HepG2 (cell line): ENCODE results near the gene MAPK14. TPM values are rescaled to one million over a fixed set of nuclear protein-coding genes. Genes with fewer than 3 reads are reported as not detected.

Source experiments
- AGO2 ChIP-seq: fragments of 200-400 bp; formaldehyde crosslinking; optimal IDR thresholded peaks from 2 replicates; pipeline ENCODE3; 2017; ENCODE audit warnings: mild to moderate bottlenecking, low read depth, low read length, moderate library complexity
- HCFC1 ChIP-seq: fragments of 150-350 bp; IDR thresholded peaks from 2 replicates; pipeline ENCODE4 v1.6.1; 2014; ENCODE audit warnings: low read depth, low read length
- NCOR1 ChIP-seq: fragments of 200-600 bp; sonication (generic); IDR thresholded peaks from 2 replicates; pipeline ENCODE4 v1.7.0; 2017; ENCODE audit warnings: antibody characterized with exemption, low read length, borderline replicate concordance
- NFE2L2 ChIP-seq: fragments of 150-350 bp; IDR thresholded peaks from 2 replicates; pipeline ENCODE4 v1.6.1; 2014; ENCODE audit warnings: low read length
- TBX3 ChIP-seq: fragments of 450-650 bp; IDR thresholded peaks from 2 replicates; pipeline ENCODE4 v1.6.1; 2017; ENCODE audit warnings: antibody characterized with exemption, mild to moderate bottlenecking, inconsistent platforms, borderline replicate concordance
- ZFX ChIP-seq: sonication (generic); formaldehyde crosslinking; IDR thresholded peaks from 2 replicates; pipeline ENCODE4 v1.4.0; 2020; ENCODE audit warnings: mild to moderate bottlenecking, low read depth, missing genetic modification reagents, moderate library complexity
- ZNF674 ChIP-seq: sonication (generic); formaldehyde crosslinking; IDR thresholded peaks from 2 replicates; pipeline ENCODE4 v1.5.0; 2020; ENCODE audit warnings: low read depth, mild to moderate bottlenecking, missing genetic modification reagents
- ZSCAN12 ChIP-seq: sonication (generic); formaldehyde crosslinking; IDR thresholded peaks from 2 replicates; pipeline ENCODE4 v1.9.0; 2021; ENCODE audit warnings: mild to moderate bottlenecking, missing genetic modification reagents
- polyA plus RNA-seq, 8 experiments: library from polyadenylated mRNA; depleted of rRNA in 3 of 8; stranded (reverse) in 7 of 8; unstranded in 1 of 8; fragments of >200 nt; fragmentation: Illumina TruSeq in 4 of 8; extraction: Trizol in 4 of 8; gene quantifications; 2 replicates each; pipeline versions ENCODE4 v1.2.1 to v1.2.3, GENCODE V29; 2011 to 2016; ENCODE audit warnings: low read depth in 4 of 8, missing spikeins in 1 of 8, mixed read lengths in 1 of 8; ENCODE audit not compliant: insufficient read depth in 1 of 8
- total RNA-seq, 5 experiments: library from RNA; depleted of rRNA; stranded (reverse); fragments of >200 nt; fragmentation: Illumina TruSeq; extraction: Trizol; gene quantifications; 2 replicates each; pipeline ENCODE4 v1.2.3, GENCODE V29; 2016; ENCODE audit warnings: low read depth in 1 of 5
- TF ChIP-seq, protein P1 (sequence below): fragments of 450-650 bp; IDR thresholded peaks from 2 replicates; pipeline ENCODE4 v1.6.1; 2017; ENCODE audit warnings: mild to moderate bottlenecking
- TF ChIP-seq, protein P2 (sequence below): sonication (generic); formaldehyde crosslinking; IDR thresholded peaks from 2 replicates; pipeline ENCODE4 v1.5.1; 2020; ENCODE audit warnings: missing genetic modification reagents, mild to moderate bottlenecking, borderline replicate concordance
- TF ChIP-seq, protein P3 (sequence below): sonication (generic); formaldehyde crosslinking; IDR thresholded peaks from 2 replicates; pipeline ENCODE4 v1.5.0; 2020; ENCODE audit warnings: mild to moderate bottlenecking, missing genetic modification reagents, borderline replicate concordance
- TF ChIP-seq, protein P4 (sequence below): sonication (generic); formaldehyde crosslinking; IDR thresholded peaks from 2 replicates; pipeline ENCODE4 v1.9.0; 2021; ENCODE audit warnings: missing genetic modification reagents, mild to moderate bottlenecking, borderline replicate concordance
- TF ChIP-seq, protein P5 (sequence below): IDR thresholded peaks from 2 replicates; pipeline ENCODE4 v1.6.1; 2016; ENCODE audit warnings: low read depth, borderline replicate concordance

Gene MAPK14
- total and polyA plus RNA-seq, 2 of the 13 experiments (the other 11 are each of a cell fraction or from before 2014, with no cell fraction given) = 66.3 to 67.3 TPM

DNA sequence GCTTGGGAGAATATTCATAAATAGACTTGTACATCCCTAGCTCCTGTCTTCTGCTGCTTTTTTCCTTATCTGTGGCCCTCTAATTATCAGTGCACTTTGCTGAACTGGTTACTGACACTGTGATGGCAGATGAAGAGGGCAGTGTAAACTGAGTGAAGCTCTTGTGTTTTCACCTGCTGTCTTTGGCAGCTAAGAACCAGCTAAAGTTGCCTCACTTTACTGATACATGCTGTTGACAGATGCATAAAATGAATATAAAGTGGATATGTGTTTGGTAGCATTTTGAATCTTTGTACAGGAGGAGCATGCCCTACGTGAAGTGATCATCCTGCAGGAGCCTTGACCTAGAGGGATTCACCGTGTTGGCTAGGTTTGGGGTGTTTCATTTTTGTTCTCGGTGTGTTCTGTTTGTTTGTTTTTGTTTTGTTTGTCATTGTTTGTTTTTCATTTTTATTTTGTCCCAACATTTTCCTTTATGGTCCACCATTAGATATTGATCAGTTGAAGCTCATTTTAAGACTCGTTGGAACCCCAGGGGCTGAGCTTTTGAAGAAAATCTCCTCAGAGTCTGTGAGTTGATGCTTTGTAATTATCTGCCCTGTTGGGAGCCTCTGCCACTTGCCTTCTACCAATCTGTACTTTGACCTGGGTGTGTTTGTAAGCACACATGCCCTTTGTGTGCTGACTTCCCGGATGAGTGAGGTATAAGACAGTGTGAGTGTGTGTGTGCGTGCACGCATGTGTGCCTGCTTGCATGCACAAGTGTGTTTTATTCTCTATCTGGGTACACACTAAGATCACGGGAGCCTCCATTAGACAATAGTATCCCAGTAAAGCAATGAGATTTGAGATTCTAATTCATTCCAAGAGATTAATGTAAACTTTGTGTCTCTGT is 68.1 kb downstream of the MAPK14 start (continued):
- TF ChIP-seq, protein P1, sequence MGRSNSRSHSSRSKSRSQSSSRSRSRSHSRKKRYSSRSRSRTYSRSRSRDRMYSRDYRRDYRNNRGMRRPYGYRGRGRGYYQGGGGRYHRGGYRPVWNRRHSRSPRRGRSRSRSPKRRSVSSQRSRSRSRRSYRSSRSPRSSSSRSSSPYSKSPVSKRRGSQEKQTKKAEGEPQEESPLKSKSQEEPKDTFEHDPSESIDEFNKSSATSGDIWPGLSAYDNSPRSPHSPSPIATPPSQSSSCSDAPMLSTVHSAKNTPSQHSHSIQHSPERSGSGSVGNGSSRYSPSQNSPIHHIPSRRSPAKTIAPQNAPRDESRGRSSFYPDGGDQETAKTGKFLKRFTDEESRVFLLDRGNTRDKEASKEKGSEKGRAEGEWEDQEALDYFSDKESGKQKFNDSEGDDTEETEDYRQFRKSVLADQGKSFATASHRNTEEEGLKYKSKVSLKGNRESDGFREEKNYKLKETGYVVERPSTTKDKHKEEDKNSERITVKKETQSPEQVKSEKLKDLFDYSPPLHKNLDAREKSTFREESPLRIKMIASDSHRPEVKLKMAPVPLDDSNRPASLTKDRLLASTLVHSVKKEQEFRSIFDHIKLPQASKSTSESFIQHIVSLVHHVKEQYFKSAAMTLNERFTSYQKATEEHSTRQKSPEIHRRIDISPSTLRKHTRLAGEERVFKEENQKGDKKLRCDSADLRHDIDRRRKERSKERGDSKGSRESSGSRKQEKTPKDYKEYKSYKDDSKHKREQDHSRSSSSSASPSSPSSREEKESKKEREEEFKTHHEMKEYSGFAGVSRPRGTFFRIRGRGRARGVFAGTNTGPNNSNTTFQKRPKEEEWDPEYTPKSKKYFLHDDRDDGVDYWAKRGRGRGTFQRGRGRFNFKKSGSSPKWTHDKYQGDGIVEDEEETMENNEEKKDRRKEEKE = no peak
- TF ChIP-seq AGO2 (no peak), ZSCAN12 (CRISPR knock-in tag) (no peak), TBX3 (peak; percentile 70; the same call in 1 of the 2 replicates), NFE2L2 (no peak), HCFC1 (no peak), ZNF674 (no peak), ZFX (CRISPR knock-in tag) (no peak; the same call in 1 of the 2 replicates), NCOR1 (peak; percentile 90)
- TF ChIP-seq, protein P2, sequence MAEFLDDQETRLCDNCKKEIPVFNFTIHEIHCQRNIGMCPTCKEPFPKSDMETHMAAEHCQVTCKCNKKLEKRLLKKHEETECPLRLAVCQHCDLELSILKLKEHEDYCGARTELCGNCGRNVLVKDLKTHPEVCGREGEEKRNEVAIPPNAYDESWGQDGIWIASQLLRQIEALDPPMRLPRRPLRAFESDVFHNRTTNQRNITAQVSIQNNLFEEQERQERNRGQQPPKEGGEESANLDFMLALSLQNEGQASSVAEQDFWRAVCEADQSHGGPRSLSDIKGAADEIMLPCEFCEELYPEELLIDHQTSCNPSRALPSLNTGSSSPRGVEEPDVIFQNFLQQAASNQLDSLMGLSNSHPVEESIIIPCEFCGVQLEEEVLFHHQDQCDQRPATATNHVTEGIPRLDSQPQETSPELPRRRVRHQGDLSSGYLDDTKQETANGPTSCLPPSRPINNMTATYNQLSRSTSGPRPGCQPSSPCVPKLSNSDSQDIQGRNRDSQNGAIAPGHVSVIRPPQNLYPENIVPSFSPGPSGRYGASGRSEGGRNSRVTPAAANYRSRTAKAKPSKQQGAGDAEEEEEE = no peak
- TF ChIP-seq, protein P3, sequence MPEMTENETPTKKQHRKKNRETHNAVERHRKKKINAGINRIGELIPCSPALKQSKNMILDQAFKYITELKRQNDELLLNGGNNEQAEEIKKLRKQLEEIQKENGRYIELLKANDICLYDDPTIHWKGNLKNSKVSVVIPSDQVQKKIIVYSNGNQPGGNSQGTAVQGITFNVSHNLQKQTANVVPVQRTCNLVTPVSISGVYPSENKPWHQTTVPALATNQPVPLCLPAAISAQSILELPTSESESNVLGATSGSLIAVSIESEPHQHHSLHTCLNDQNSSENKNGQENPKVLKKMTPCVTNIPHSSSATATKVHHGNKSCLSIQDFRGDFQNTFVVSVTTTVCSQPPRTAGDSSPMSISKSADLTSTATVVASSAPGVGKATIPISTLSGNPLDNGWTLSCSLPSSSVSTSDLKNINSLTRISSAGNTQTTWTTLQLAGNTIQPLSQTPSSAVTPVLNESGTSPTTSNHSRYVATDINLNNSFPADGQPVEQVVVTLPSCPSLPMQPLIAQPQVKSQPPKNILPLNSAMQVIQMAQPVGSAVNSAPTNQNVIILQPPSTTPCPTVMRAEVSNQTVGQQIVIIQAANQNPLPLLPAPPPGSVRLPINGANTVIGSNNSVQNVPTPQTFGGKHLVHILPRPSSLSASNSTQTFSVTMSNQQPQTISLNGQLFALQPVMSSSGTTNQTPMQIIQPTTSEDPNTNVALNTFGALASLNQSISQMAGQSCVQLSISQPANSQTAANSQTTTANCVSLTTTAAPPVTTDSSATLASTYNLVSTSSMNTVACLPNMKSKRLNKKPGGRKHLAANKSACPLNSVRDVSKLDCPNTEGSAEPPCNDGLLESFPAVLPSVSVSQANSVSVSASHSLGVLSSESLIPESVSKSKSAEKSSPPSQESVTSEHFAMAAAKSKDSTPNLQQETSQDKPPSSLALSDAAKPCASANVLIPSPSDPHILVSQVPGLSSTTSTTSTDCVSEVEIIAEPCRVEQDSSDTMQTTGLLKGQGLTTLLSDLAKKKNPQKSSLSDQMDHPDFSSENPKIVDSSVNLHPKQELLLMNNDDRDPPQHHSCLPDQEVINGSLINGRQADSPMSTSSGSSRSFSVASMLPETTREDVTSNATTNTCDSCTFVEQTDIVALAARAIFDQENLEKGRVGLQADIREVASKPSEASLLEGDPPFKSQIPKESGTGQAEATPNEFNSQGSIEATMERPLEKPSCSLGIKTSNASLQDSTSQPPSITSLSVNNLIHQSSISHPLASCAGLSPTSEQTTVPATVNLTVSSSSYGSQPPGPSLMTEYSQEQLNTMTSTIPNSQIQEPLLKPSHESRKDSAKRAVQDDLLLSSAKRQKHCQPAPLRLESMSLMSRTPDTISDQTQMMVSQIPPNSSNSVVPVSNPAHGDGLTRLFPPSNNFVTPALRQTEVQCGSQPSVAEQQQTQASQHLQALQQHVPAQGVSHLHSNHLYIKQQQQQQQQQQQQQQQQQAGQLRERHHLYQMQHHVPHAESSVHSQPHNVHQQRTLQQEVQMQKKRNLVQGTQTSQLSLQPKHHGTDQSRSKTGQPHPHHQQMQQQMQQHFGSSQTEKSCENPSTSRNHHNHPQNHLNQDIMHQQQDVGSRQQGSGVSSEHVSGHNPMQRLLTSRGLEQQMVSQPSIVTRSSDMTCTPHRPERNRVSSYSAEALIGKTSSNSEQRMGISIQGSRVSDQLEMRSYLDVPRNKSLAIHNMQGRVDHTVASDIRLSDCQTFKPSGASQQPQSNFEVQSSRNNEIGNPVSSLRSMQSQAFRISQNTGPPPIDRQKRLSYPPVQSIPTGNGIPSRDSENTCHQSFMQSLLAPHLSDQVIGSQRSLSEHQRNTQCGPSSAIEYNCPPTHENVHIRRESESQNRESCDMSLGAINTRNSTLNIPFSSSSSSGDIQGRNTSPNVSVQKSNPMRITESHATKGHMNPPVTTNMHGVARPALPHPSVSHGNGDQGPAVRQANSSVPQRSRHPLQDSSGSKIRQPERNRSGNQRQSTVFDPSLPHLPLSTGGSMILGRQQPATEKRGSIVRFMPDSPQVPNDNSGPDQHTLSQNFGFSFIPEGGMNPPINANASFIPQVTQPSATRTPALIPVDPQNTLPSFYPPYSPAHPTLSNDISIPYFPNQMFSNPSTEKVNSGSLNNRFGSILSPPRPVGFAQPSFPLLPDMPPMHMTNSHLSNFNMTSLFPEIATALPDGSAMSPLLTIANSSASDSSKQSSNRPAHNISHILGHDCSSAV = no peak
- TF ChIP-seq, protein P4, sequence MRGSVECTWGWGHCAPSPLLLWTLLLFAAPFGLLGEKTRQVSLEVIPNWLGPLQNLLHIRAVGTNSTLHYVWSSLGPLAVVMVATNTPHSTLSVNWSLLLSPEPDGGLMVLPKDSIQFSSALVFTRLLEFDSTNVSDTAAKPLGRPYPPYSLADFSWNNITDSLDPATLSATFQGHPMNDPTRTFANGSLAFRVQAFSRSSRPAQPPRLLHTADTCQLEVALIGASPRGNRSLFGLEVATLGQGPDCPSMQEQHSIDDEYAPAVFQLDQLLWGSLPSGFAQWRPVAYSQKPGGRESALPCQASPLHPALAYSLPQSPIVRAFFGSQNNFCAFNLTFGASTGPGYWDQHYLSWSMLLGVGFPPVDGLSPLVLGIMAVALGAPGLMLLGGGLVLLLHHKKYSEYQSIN (CRISPR knock-in tag) = no peak
- TF ChIP-seq, protein P5, sequence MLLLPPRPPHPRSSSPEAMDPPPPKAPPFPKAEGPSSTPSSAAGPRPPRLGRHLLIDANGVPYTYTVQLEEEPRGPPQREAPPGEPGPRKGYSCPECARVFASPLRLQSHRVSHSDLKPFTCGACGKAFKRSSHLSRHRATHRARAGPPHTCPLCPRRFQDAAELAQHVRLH (CRISPR knock-in tag) = peak; percentile 85; the same call in 1 of the 2 replicates
